Liver (tissue), 3 donors: ENCODE results near the gene NFATC2.

ENCODE experiments used
- CTCF ChIP-seq: fragments of 150-350 bp; IDR thresholded peaks from 2 replicates; pipeline ENCODE4 v1.5.1; 2017; ENCODE audit warnings: improper control_type of control experiment, low read depth, low read length; ENCODE audit not compliant: missing input control
- FOXA1 ChIP-seq: IDR thresholded peaks from 2 replicates; pipeline ENCODE4 v1.6.1; 2016; ENCODE audit warnings: antibody characterized with exemption
- GABPA ChIP-seq, 2 donors: IDR thresholded peaks in 1 of 2; conservative IDR thresholded peaks in 1 of 2; 2 replicates each; pipeline ENCODE4 v1.6.1; 2016; ENCODE audit warnings: antibody characterized with exemption in 2 of 2, mild to moderate bottlenecking in 1 of 2, moderate library complexity in 1 of 2
- HNF4G ChIP-seq: IDR thresholded peaks from 2 replicates; pipeline ENCODE4 v1.6.1; 2016; ENCODE audit warnings: antibody characterized with exemption
- JUND ChIP-seq, 2 donors: IDR thresholded peaks; 2 replicates each; pipeline ENCODE4 v1.6.1; 2016; ENCODE audit warnings: antibody characterized with exemption in 2 of 2
- MAX ChIP-seq: IDR thresholded peaks from 2 replicates; pipeline ENCODE4 v1.6.1; 2016; ENCODE audit warnings: antibody characterized with exemption
- NR2F2 ChIP-seq: IDR thresholded peaks from 2 replicates; pipeline ENCODE4 v1.6.1; 2016; ENCODE audit warnings: antibody characterized with exemption
- RAD21 ChIP-seq, 2 donors: IDR thresholded peaks; 2 replicates each; pipeline ENCODE4 v1.6.1; 2016; ENCODE audit warnings: antibody characterized with exemption in 2 of 2, mild to moderate bottlenecking in 2 of 2
- SP1 ChIP-seq: IDR thresholded peaks from 2 replicates; pipeline ENCODE4 v1.6.1; 2018; ENCODE audit warnings: antibody characterized with exemption, mild to moderate bottlenecking
- TAF1 ChIP-seq: conservative IDR thresholded peaks from 2 replicates; pipeline ENCODE4 v1.6.1; 2016; ENCODE audit warnings: antibody characterized with exemption, mild to moderate bottlenecking
- YY1 ChIP-seq: IDR thresholded peaks from 2 replicates; pipeline ENCODE4 v1.6.1; 2016; ENCODE audit warnings: antibody characterized with exemption, mild to moderate bottlenecking
- ZBTB33 ChIP-seq: IDR thresholded peaks from 2 replicates; pipeline ENCODE4 v1.6.1; 2016; ENCODE audit warnings: antibody characterized with exemption
- donor health status: healthy.
- donor health status: healthy.

- TF ChIP-seq CTCF (no peak), MAX (no peak), SP1 (no peak), JUND (IDR thresholded peaks at IDR 0.05) (no peak), NR2F2 (no peak), ZBTB33 (no peak), YY1 (no peak), TAF1 (no peak), GABPA (IDR thresholded peaks at IDR 0.05 in 1 of 2, conservative IDR thresholded peaks at IDR 0.05 in 1 of 2) (no peak), RAD21 (IDR thresholded peaks at IDR 0.05) (no peak), FOXA1 (no peak), HNF4G (no peak)
These were observed 33.0 kb upstream of the NFATC2 start for GRCh38 chr20:51575486-51575885.
